SK-N-SH treated with all-trans-retinoic acid at 6 μM for 48 hours (cell line): ENCODE data around the gene PLPP1.

ENCODE experiments used
- ARNTL ChIP-seq: fragments of 450-650 bp; formaldehyde crosslinking; IDR thresholded peaks from 2 replicates; pipeline ENCODE4 v1.5.0; 2020; ENCODE audit warnings: low read depth, mild to moderate bottlenecking, moderate library complexity, borderline replicate concordance
- RARB ChIP-seq: fragments of 250-450 bp; sonication (Bioruptor Pico); IDR thresholded peaks from 2 replicates; pipeline ENCODE4 v1.8.0; 2021; ENCODE audit warnings: mild to moderate bottlenecking, moderate library complexity
- SNAI2 ChIP-seq: fragments of 250-450 bp; sonication (Bioruptor Pico); IDR thresholded peaks from 2 replicates; pipeline ENCODE4 v1.5.0; 2020; ENCODE audit warnings: mild to moderate bottlenecking, moderate library complexity
- TOX ChIP-seq: fragments of 250-450 bp; sonication (Bioruptor Pico); IDR thresholded peaks from 2 replicates; pipeline ENCODE4 v1.8.0; 2021; ENCODE audit warnings: mild to moderate bottlenecking, moderate library complexity, borderline replicate concordance
- ZNF70 ChIP-seq: fragments of 450-650 bp; formaldehyde crosslinking; IDR thresholded peaks from 2 replicates; pipeline ENCODE4 v1.5.0; 2020; ENCODE audit warnings: mild to moderate bottlenecking, moderate library complexity
- TF ChIP-seq, protein P1 (sequence below): fragments of 250-450 bp; sonication (Bioruptor Pico); IDR thresholded peaks from 2 replicates; pipeline ENCODE4 v1.5.1; 2020; ENCODE audit warnings: low read depth, mild to moderate bottlenecking, moderate library complexity
- TF ChIP-seq, protein P2 (sequence below): fragments of 250-450 bp; sonication (Bioruptor Pico); IDR thresholded peaks from 2 replicates; pipeline ENCODE4 v1.8.0; 2020; ENCODE audit warnings: mild to moderate bottlenecking, moderate library complexity, borderline replicate concordance
- TF ChIP-seq, protein P3 (sequence below): fragments of 250-450 bp; sonication (Bioruptor Pico); IDR thresholded peaks from 2 replicates; pipeline ENCODE4 v1.5.0; 2020; ENCODE audit warnings: mild to moderate bottlenecking, moderate library complexity

DNA sequence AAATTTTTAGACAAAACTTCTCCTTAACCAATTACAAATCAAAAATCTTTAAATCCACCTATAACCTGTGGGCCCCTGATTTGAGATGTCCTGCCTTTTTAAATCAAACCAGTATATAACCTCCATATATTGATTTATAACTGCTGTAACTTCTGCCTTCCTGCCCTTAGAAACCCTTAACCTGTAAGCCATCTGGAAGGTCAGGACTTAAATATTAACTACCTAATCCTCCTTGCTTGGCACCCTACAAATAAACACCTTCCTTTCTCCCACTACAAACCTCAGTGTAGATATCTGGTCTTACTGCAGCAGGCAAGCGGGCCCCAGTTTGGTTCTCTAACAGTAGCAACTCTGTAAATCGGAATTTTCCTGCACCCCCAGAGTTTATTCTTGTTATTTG is 143.1 kb downstream of the PLPP1 start:
- no peak for TF ChIP-seq SNAI2 (CRISPR knock-in tag)
- no peak for TF ChIP-seq ARNTL (CRISPR knock-in tag)
- TF ChIP-seq, protein P1, sequence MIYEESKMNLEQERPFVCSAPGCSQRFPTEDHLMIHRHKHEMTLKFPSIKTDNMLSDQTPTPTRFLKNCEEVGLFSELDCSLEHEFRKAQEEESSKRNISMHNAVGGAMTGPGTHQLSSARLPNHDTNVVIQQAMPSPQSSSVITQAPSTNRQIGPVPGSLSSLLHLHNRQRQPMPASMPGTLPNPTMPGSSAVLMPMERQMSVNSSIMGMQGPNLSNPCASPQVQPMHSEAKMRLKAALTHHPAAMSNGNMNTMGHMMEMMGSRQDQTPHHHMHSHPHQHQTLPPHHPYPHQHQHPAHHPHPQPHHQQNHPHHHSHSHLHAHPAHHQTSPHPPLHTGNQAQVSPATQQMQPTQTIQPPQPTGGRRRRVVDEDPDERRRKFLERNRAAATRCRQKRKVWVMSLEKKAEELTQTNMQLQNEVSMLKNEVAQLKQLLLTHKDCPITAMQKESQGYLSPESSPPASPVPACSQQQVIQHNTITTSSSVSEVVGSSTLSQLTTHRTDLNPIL (CRISPR knock-in tag): no peak
- TF ChIP-seq, protein P2, sequence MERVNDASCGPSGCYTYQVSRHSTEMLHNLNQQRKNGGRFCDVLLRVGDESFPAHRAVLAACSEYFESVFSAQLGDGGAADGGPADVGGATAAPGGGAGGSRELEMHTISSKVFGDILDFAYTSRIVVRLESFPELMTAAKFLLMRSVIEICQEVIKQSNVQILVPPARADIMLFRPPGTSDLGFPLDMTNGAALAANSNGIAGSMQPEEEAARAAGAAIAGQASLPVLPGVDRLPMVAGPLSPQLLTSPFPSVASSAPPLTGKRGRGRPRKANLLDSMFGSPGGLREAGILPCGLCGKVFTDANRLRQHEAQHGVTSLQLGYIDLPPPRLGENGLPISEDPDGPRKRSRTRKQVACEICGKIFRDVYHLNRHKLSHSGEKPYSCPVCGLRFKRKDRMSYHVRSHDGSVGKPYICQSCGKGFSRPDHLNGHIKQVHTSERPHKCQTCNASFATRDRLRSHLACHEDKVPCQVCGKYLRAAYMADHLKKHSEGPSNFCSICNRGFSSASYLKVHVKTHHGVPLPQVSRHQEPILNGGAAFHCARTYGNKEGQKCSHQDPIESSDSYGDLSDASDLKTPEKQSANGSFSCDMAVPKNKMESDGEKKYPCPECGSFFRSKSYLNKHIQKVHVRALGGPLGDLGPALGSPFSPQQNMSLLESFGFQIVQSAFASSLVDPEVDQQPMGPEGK (CRISPR knock-in tag): no peak
- no peak for TF ChIP-seq ZNF70 (CRISPR knock-in tag)
- no peak for TF ChIP-seq TOX
- TF ChIP-seq, protein P3, sequence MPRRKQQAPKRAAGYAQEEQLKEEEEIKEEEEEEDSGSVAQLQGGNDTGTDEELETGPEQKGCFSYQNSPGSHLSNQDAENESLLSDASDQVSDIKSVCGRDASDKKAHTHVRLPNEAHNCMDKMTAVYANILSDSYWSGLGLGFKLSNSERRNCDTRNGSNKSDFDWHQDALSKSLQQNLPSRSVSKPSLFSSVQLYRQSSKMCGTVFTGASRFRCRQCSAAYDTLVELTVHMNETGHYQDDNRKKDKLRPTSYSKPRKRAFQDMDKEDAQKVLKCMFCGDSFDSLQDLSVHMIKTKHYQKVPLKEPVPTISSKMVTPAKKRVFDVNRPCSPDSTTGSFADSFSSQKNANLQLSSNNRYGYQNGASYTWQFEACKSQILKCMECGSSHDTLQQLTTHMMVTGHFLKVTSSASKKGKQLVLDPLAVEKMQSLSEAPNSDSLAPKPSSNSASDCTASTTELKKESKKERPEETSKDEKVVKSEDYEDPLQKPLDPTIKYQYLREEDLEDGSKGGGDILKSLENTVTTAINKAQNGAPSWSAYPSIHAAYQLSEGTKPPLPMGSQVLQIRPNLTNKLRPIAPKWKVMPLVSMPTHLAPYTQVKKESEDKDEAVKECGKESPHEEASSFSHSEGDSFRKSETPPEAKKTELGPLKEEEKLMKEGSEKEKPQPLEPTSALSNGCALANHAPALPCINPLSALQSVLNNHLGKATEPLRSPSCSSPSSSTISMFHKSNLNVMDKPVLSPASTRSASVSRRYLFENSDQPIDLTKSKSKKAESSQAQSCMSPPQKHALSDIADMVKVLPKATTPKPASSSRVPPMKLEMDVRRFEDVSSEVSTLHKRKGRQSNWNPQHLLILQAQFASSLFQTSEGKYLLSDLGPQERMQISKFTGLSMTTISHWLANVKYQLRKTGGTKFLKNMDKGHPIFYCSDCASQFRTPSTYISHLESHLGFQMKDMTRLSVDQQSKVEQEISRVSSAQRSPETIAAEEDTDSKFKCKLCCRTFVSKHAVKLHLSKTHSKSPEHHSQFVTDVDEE: no peak
- no peak for TF ChIP-seq RARB (CRISPR knock-in tag)
